Mesendoderm (in vitro differentiated cells): Measurements from ENCODE around the gene HAUS3.
"Not testable (repeated sequence)": the region's sequence is repeated elsewhere in the genome, so short reads cannot be mapped to it uniquely, and the experiment has no call there.

ENCODE experiments used
- DNase-seq: peaks from one replicate; pipeline ENCODE4 v3.0.0; 2013
- H2AK5ac ChIP-seq: 2 replicates; pipeline ENCODE4 v1.6.1; 2013; ENCODE audit warnings: low read length, inconsistent platforms
- H2BK120ac ChIP-seq: 2 replicates; pipeline ENCODE4 v1.6.1; 2013; ENCODE audit warnings: low read depth, mild to moderate bottlenecking, low read length, moderate library complexity, mixed read lengths
- H2BK15ac ChIP-seq: replicated peaks from 2 replicates; pipeline ENCODE4 v1.6.1; 2013; ENCODE audit warnings: low read depth, mild to moderate bottlenecking, moderate library complexity
- H2BK5ac ChIP-seq: 2 replicates; pipeline ENCODE4 v1.6.1; 2013; ENCODE audit warnings: low read length, inconsistent platforms
- H3K18ac ChIP-seq: 2 replicates; pipeline ENCODE4 v1.6.1; 2013; ENCODE audit warnings: mild to moderate bottlenecking, low read length, mixed read lengths
- H3K23ac ChIP-seq: one replicate; pipeline ENCODE4 v1.6.1; 2013; ENCODE audit warnings: low read length
- H3K27ac ChIP-seq: 2 replicates; pipeline ENCODE4 v1.5.1; 2013; ENCODE audit warnings: low read depth, mild to moderate bottlenecking, inconsistent platforms, low read length, moderate library complexity
- H3K27me3 ChIP-seq: 2 replicates; pipeline ENCODE4 v1.6.1; 2013; ENCODE audit warnings: low read length, control low read depth, mild to moderate bottlenecking, inconsistent platforms; ENCODE audit not compliant: insufficient read depth, poor library complexity
- H3K36me3 ChIP-seq: 2 replicates; pipeline ENCODE4 v1.6.1; 2013; ENCODE audit warnings: low read length, inconsistent platforms; ENCODE audit not compliant: control insufficient read depth, insufficient read depth
- H3K4ac ChIP-seq: one replicate; pipeline ENCODE4 v1.6.1; 2013; ENCODE audit warnings: low read depth, mild to moderate bottlenecking, low read length, moderate library complexity
- H3K4me1 ChIP-seq: 2 replicates; pipeline ENCODE4 v1.6.1; 2013; ENCODE audit warnings: low read depth, low read length, inconsistent platforms; ENCODE audit not compliant: control insufficient read depth
- H3K4me2 ChIP-seq: 2 replicates; pipeline ENCODE4 v1.6.1; 2013; ENCODE audit warnings: low read length
- H3K4me3 ChIP-seq: 2 replicates; pipeline ENCODE4 v1.5.1; 2013; ENCODE audit warnings: mild to moderate bottlenecking, low read length
- H3K56ac ChIP-seq: one replicate; pipeline ENCODE4 v1.6.1; 2013; ENCODE audit warnings: low read length
- H3K79me1 ChIP-seq: 2 replicates; pipeline ENCODE4 v1.6.1; 2013; ENCODE audit warnings: low read length, inconsistent platforms
- H3K79me2 ChIP-seq: 2 replicates; pipeline ENCODE4 v1.6.1; 2013; ENCODE audit warnings: mild to moderate bottlenecking, low read length; ENCODE audit not compliant: control insufficient read depth, insufficient read depth
- H3K9ac ChIP-seq: 2 replicates; pipeline ENCODE4 v1.6.1; 2013; ENCODE audit warnings: low read length, inconsistent platforms
- H4K5ac ChIP-seq: one replicate; pipeline ENCODE4 v1.6.1; 2013; ENCODE audit warnings: low read length
- H4K8ac ChIP-seq: one replicate; pipeline ENCODE4 v1.6.1; 2013; ENCODE audit warnings: low read depth, mild to moderate bottlenecking, control low read depth, low read length, moderate library complexity
- WGBS: extraction: QIAGEN DNeasy Blood & Tissue Kit; methylation state at CpG from one replicate; pipeline ENCODE4 v1.1.7; 2013; ENCODE audit warnings: low lambda C conversion rate, missing lambda C conversion rate; ENCODE audit not compliant: insufficient coverage; ENCODE audit errors: extremely low coverage; 5-methylcytosine and 5-hydroxymethylcytosine counted together

The HAUS3 gene

GRCh38 chr4:2276581-2277325, 34.8 kb upstream of the HAUS3 start:
- Histone ChIP-seq H2AK5ac (no peak overlapping the region), H4K5ac (no peak overlapping the region), H2BK15ac (no peak overlapping the region), H3K27me3 (no peaks in the 10 kb centered on the region), H3K56ac (no peak overlapping the region), H3K4me3 (no peak overlapping the region), H3K27ac (no peak overlapping the region), H3K4me1 (no peaks in the 10 kb centered on the region), H3K79me2 (no peaks in the 10 kb centered on the region), H3K23ac (no peak overlapping the region), H2BK120ac (no peak overlapping the region), H3K4ac (no peak overlapping the region), H3K79me1 (no peaks in the 10 kb centered on the region), H4K8ac (no peak overlapping the region), H3K9ac (no peak overlapping the region), H3K18ac (no peak overlapping the region), H2BK5ac (no peak overlapping the region), H3K4me2 (no peak overlapping the region), H3K36me3 (no peaks in the 10 kb centered on the region)
- WGBS: no CpG with 5 or more reads among the region's 30 CpGs
- no peak for DNase-seq

GRCh38 chr4:2275546-2276251, 33.8 kb upstream of the HAUS3 start:
- no peak for DNase-seq
- Histone ChIP-seq H3K27me3 (no peaks in the 10 kb centered on the region), H3K36me3 (no peaks in the 10 kb centered on the region), H2BK120ac (no peak overlapping the region), H4K5ac (no peak overlapping the region), H2BK15ac (no peak overlapping the region), H3K79me2 (no peaks in the 10 kb centered on the region), H3K18ac (no peak overlapping the region), H3K56ac (no peak overlapping the region), H3K4me3 (no peak overlapping the region), H4K8ac (no peak overlapping the region), H3K27ac (no peak overlapping the region), H2BK5ac (no peak overlapping the region), H3K79me1 (no peaks in the 10 kb centered on the region), H3K4me1 (no peaks in the 10 kb centered on the region), H3K23ac (no peak overlapping the region), H3K4me2 (no peak overlapping the region), H3K9ac (no peak overlapping the region), H3K4ac (no peak overlapping the region), H2AK5ac (no peak overlapping the region)
- WGBS: no CpG with 5 or more reads among the region's 44 CpGs

- H3K4ac ChIP-seq, H3K56ac ChIP-seq, DNase-seq, H3K9ac ChIP-seq, H3K79me2 ChIP-seq, H4K8ac ChIP-seq, H3K27me3 ChIP-seq, H2AK5ac ChIP-seq, H3K23ac ChIP-seq, H4K5ac ChIP-seq, H2BK5ac ChIP-seq, H2BK15ac ChIP-seq, H3K79me1 ChIP-seq, H2BK120ac ChIP-seq, H3K4me2 ChIP-seq, H3K4me3 ChIP-seq, H3K36me3 ChIP-seq, H3K27ac ChIP-seq, H3K4me1 ChIP-seq, H3K18ac ChIP-seq: not testable (repeated sequence)
- no CpG with 5 or more reads among the region's 10 CpGs for WGBS
Measured at GRCh38 chr4:2275044-2275397, 33.1 kb upstream of the HAUS3 start.

- Histone ChIP-seq H3K27me3 (no peaks in the 10 kb centered on the region), H3K4ac (no peak overlapping the region), H2AK5ac (no peak overlapping the region), H3K79me1 (no peaks in the 10 kb centered on the region), H3K4me2 (no peak overlapping the region), H4K8ac (no peak overlapping the region), H2BK5ac (no peak overlapping the region), H3K56ac (no peak overlapping the region), H3K23ac (no peak overlapping the region), H3K9ac (no peak overlapping the region), H2BK120ac (no peak overlapping the region), H3K18ac (no peak overlapping the region), H2BK15ac (no peak overlapping the region), H3K27ac (no peak overlapping the region), H3K79me2 (no peaks in the 10 kb centered on the region), H3K4me3 (no peak overlapping the region), H3K4me1 (no peaks in the 10 kb centered on the region), H4K5ac (no peak overlapping the region), H3K36me3 (no peaks in the 10 kb centered on the region)
- no peak for DNase-seq
- WGBS: no CpG with 5 or more reads among the region's 21 CpGs
Measured at GRCh38 chr4:2274320-2275043, 32.6 kb upstream of the HAUS3 start.

GRCh38 chr4:2273657-2274319, 31.9 kb upstream of the HAUS3 start:
- no peak overlapping the region for H3K9ac ChIP-seq
- no peak overlapping the region for H4K8ac ChIP-seq
- no peak for DNase-seq
- H4K5ac ChIP-seq: no peak overlapping the region
- no peaks in the 10 kb centered on the region for H3K36me3 ChIP-seq
- WGBS: no CpG with 5 or more reads among the region's 24 CpGs
- H3K79me2 ChIP-seq: no peaks in the 10 kb centered on the region
- H3K56ac ChIP-seq: no peak overlapping the region
- H3K27me3 ChIP-seq: no peaks in the 10 kb centered on the region
- no peak overlapping the region for H3K4me3 ChIP-seq
- no peak overlapping the region for H3K23ac ChIP-seq
- H2AK5ac ChIP-seq: no peak overlapping the region
- H2BK15ac ChIP-seq: no peak overlapping the region
- no peak overlapping the region for H3K4ac ChIP-seq
- no peak overlapping the region for H2BK120ac ChIP-seq
- H3K4me2 ChIP-seq: no peak overlapping the region
- no peak overlapping the region for H3K18ac ChIP-seq
- no peak overlapping the region for H2BK5ac ChIP-seq
- no peaks in the 10 kb centered on the region for H3K79me1 ChIP-seq
- H3K4me1 ChIP-seq: no peaks in the 10 kb centered on the region
- H3K27ac ChIP-seq: no peak overlapping the region
